AG04450 (cell line): ENCODE data around the gene BRICD5. TPM values are rescaled to one million over a fixed set of nuclear protein-coding genes. Genes with fewer than 3 reads are reported as not detected.

ENCODE experiments used
- CTCF ChIA-PET: fragments of 300-600, 350-600 bp; formaldehyde crosslinking; extraction: SDS; loops from one replicate; lab custom pipeline; 2022; ENCODE audit warnings: antibody characterized with exemption, inconsistent platforms; lab: Charles Lee
- POLR2A ChIA-PET: fragments of 350-600 bp; formaldehyde crosslinking; extraction: SDS; loops from one replicate; lab custom pipeline; 2021; ENCODE audit warnings: antibody characterized with exemption, inconsistent platforms; lab: Yijun Ruan, JAX
- DNase-seq: peaks from one replicate; pipeline ENCODE4 v3.0.0-alpha.2; 2011; ENCODE audit warnings: low read depth, low spot score
- H3K27ac ChIP-seq: one replicate; pipeline ENCODE4 v1.5.1; 2012; ENCODE audit warnings: low read depth, low read length, control low read depth
- H3K27me3 ChIP-seq: one replicate; pipeline ENCODE4 v1.6.0; 2012; ENCODE audit warnings: low read length; ENCODE audit not compliant: control insufficient read depth, insufficient read depth
- H3K4me3 ChIP-seq: 2 replicates; pipeline ENCODE4 v1.5.1; 2011; ENCODE audit warnings: mild to moderate bottlenecking, low read depth, low read length, control low read depth
- H3K9me3 ChIP-seq: 2 replicates; pipeline ENCODE4 v1.5.1; 2012; ENCODE audit warnings: low read length; ENCODE audit not compliant: control insufficient read depth, insufficient read depth
- polyA plus RNA-seq: library from polyadenylated mRNA; depleted of rRNA; stranded (reverse); fragments of >200 nt; gene quantifications from 2 replicates; pipeline ENCODE4 v1.2.3, GENCODE V29; 2011
- TF ChIP-seq, protein P1 (sequence below): IDR thresholded peaks from 2 replicates; pipeline ENCODE4 v1.5.1; 2011; ENCODE audit warnings: low read depth, low read length, control low read depth, inconsistent platforms

BRICD5 gene
- polyA plus RNA-seq, 1 experiment: 0.37 TPM

GRCh38 chr16:2176047-2176446 lies 34.6 kb downstream of the BRICD5 start:
- no peak for DNase-seq
- CTCF ChIA-PET: no interaction called here
- POLR2A ChIA-PET: no interaction called here
- Histone ChIP-seq H3K27ac (no peak overlapping the region), H3K9me3 (peaks cover 7% of the 10 kb centered on the region; the same call in 1 of the 2 replicates), H3K27me3 (no peaks in the 10 kb centered on the region), H3K4me3 (no peak overlapping the region)
- TF ChIP-seq, protein P1, sequence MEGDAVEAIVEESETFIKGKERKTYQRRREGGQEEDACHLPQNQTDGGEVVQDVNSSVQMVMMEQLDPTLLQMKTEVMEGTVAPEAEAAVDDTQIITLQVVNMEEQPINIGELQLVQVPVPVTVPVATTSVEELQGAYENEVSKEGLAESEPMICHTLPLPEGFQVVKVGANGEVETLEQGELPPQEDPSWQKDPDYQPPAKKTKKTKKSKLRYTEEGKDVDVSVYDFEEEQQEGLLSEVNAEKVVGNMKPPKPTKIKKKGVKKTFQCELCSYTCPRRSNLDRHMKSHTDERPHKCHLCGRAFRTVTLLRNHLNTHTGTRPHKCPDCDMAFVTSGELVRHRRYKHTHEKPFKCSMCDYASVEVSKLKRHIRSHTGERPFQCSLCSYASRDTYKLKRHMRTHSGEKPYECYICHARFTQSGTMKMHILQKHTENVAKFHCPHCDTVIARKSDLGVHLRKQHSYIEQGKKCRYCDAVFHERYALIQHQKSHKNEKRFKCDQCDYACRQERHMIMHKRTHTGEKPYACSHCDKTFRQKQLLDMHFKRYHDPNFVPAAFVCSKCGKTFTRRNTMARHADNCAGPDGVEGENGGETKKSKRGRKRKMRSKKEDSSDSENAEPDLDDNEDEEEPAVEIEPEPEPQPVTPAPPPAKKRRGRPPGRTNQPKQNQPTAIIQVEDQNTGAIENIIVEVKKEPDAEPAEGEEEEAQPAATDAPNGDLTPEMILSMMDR: no peak

DNA sequence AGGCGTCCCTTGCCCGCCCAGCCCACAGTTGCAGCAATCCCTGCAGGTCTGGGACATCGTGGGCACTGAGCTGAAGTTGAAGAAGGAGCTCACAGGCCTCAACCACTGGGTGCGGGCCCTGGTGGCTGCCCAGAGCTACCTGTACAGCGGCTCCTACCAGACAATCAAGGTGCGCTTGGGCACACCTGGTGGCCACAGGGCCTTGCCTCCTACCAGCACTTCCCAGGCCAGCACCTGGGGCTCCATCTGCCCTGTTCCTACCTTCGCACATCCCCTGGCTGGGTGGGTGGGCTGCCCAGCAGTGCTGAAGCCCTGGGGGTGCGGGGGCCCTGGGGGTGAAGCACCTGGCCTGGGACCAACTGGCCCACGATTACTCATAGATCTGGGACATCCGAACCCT lies 35.2 kb downstream of the BRICD5 start:
- CTCF ChIA-PET: no interaction called here
- DNase-seq: no peak
- Histone ChIP-seq H3K9me3 (peaks cover 7% of the 10 kb centered on the region; the same call in 1 of the 2 replicates), H3K27ac (no peak overlapping the region), H3K27me3 (no peaks in the 10 kb centered on the region), H3K4me3 (no peak overlapping the region)
- POLR2A ChIA-PET: interaction anchor here (1.3 kb wide), 1 partner anchor 20 kb away, joined by 5 read pairs; the partner anchor contains the start of gene TRAF7
- TF ChIP-seq, protein P1: no peak

DNA sequence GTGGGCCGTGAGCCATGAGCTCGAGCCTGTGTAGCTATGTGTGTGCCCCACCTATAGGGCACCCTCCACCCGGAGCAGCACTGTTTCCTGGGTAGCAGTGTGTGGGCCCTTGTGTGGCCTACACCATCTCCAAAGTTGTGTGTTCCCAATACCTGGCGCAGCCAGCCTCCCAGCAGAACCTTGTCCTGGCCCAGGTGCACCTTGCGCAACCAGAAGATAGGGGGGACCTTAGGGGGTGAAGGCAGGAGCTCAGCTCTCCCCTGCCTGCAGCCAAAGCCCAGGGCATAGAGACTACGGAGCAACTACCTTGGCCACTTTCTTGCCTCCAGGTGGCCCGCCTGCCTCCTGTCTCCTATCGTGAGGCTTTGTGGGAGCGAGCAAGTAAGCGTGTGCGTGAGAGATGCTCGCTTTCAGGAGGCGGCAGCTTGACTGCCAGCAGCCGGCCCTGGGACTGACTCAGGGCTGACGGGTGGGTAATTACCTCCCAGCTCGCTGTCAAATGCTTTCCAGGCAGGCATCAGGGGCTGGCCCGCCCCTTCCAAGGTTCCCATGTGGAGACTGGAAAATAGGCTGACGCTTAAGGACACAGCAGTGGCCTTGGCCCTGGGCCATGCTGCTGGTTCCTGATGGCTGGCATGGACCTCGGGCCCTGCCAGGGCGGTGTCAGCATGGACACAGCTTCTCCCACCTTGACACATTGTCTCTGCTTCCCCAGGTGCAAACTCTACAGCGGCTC lies 36.1 kb downstream of the BRICD5 start:
- no peaks in the 10 kb centered on the region for H3K27me3 ChIP-seq
- TF ChIP-seq, protein P1: no peak
- H3K4me3 ChIP-seq: no peak overlapping the region
- DNase-seq: no peak
- peaks cover 7% of the 10 kb centered on the region; the same call in 1 of the 2 replicates for H3K9me3 ChIP-seq
- no peak overlapping the region for H3K27ac ChIP-seq
- ChIA-PET POLR2A (interaction anchor here (1.3 kb wide), 1 partner anchor 19 kb away, joined by 5 read pairs; the partner anchor contains the start of gene TRAF7), CTCF (no interaction called here)

DNA sequence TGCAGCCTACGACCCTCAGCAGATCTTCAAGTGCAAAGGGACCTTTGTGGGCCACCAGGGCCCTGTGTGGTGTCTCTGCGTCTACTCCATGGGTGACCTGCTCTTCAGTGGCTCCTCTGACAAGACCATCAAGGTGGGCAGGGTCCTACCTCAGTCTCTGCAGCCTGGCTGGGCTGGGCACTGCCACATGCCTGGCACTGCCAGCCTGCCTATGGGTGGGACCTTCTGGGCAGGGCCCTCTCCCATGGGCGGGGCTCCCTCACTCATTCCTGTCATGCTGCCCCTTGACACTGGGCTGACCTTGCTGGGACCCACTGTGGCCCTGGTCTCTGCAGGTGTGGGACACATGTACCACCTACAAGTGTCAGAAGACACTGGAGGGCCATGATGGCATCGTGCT lies 36.7 kb downstream of the BRICD5 start:
- H3K27ac ChIP-seq: no peak overlapping the region
- H3K4me3 ChIP-seq: no peak overlapping the region
- DNase-seq: no peak
- TF ChIP-seq, protein P1: no peak
- no peaks in the 10 kb centered on the region for H3K27me3 ChIP-seq
- POLR2A ChIA-PET: interaction anchor here (2.8 kb wide), 1 partner anchor 18 kb away, joined by 13 read pairs; the partner anchor contains the start of gene TRAF7
- CTCF ChIA-PET: no interaction called here
- H3K9me3 ChIP-seq: peaks cover 7% of the 10 kb centered on the region; the same call in 1 of the 2 replicates

DNA sequence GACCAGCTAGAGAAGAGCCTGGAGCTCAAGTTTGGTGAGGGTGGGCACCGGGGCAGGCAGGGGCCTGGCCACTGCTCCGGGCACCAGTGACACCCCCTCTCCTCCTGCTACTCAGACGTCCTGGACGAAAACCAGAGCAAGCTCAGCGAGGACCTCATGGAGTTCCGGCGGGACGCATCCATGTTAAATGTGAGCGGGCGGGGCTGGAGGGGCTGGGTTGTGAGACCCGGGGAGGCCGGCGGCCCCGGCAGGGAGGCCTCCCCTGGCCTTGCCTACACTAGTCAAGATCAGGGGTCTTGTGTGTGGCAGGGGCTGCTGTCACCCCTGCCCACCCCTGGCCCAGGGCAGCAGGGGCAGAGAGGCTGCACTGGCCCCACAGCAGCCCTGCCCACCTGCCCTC lies 37.3 kb downstream of the BRICD5 start:
- POLR2A ChIA-PET: interaction anchor here (2.8 kb wide), 1 partner anchor 18 kb away, joined by 13 read pairs; the partner anchor contains the start of gene TRAF7
- TF ChIP-seq, protein P1: no peak
- Histone ChIP-seq H3K27me3 (no peaks in the 10 kb centered on the region), H3K27ac (no peak overlapping the region), H3K9me3 (peaks cover 5% of the 10 kb centered on the region; the same call in 1 of the 2 replicates), H3K4me3 (no peak overlapping the region)
- CTCF ChIA-PET: no interaction called here
- DNase-seq: no peak
